Endothelial cell of umbilical vein (primary cell): ENCODE measurements around the gene AGFG2. TPM values are rescaled to one million over a fixed set of nuclear protein-coding genes. Genes with fewer than 3 reads are reported as not detected.
"Not testable (repeated sequence)": the region's sequence is repeated elsewhere in the genome, so short reads cannot be mapped to it uniquely, and the experiment has no call there.

Experiments
- BruUV-seq: library from RNA; stranded (reverse); fragments of 400-500 nt; replicated peaks from 2 replicates; lab custom pipeline; 2021; lab: Mats Ljungman, UMichigan
- CTCF ChIA-PET: fragments of 300-600, 350-600 bp; sonication (Branson Sonifier 250); formaldehyde crosslinking; loops from one replicate; lab custom pipeline; 2021; ENCODE audit warnings: antibody characterized with exemption, inconsistent platforms; lab: Charles Lee
- POLR2A ChIA-PET: fragments of 300-600, 350-600 bp; sonication (Branson Sonifier 250); formaldehyde crosslinking; loops from one replicate; lab custom pipeline; 2021; ENCODE audit warnings: antibody characterized with exemption, inconsistent platforms; lab: Charles Lee
- DNase-seq: peaks from one replicate; pipeline ENCODE4 v3.0.0-alpha.2; 2011; ENCODE audit warnings: low read depth, low spot score
- FAIRE-seq: peaks from 2 replicates; lab custom pipeline; 2011; peaks lifted over from hg19 to GRCh38; lab: Jason Lieb, UNC
- H2AFZ ChIP-seq: 2 replicates; pipeline ENCODE4 v1.6.0; 2012; ENCODE audit warnings: low read depth, low read length, control low read depth, inconsistent platforms
- H3K27ac ChIP-seq: 2 replicates; pipeline ENCODE4 v1.5.1; 2011; ENCODE audit warnings: low read depth, mild to moderate bottlenecking, control low read depth, low read length, moderate library complexity; ENCODE audit not compliant: insufficient read depth
- H3K27me3 ChIP-seq, 2 experiments: 2 replicates each; pipeline versions ENCODE4 v1.6.0 to v1.6.1; 2011; ENCODE audit warnings: low read length in 2 of 2, mixed read lengths in 1 of 2; ENCODE audit not compliant: control insufficient read depth in 2 of 2, insufficient read depth in 2 of 2
- H3K36me3 ChIP-seq, 2 experiments: 2 replicates in 1 of 2; 3 replicates in 1 of 2; pipeline ENCODE4 v1.5.1; 2011; ENCODE audit warnings: low read length in 2 of 2, mild to moderate bottlenecking in 1 of 2, moderate library complexity in 1 of 2; ENCODE audit not compliant: control insufficient read depth in 2 of 2, insufficient read depth in 2 of 2; ENCODE audit errors: extremely low read depth in 1 of 2
- H3K4me1 ChIP-seq: 3 replicates; pipeline ENCODE4 v1.5.1; 2011; ENCODE audit warnings: mild to moderate bottlenecking, low read length; ENCODE audit not compliant: control insufficient read depth, insufficient read depth; ENCODE audit errors: extremely low read depth
- H3K4me2 ChIP-seq: 2 replicates; pipeline ENCODE4 v1.6.1; 2011; ENCODE audit warnings: low read length, control low read depth, mixed read lengths; ENCODE audit not compliant: insufficient read depth
- H3K4me3 ChIP-seq, 3 experiments: fragments of 200-600 bp in 1 of 3; sonication (generic), shearing (Covaris generic) in 1 of 3; replicated peaks in 1 of 3; 2 replicates each; pipeline ENCODE4 v1.5.1; 2011 to 2016; ENCODE audit warnings: control low read depth in 3 of 3, low read length in 3 of 3, mild to moderate bottlenecking in 2 of 3, inconsistent platforms in 1 of 3, low read depth in 1 of 3, moderate library complexity in 1 of 3; ENCODE audit not compliant: insufficient read depth in 1 of 3
- H3K79me2 ChIP-seq: 2 replicates; pipeline ENCODE4 v1.6.0; 2012; ENCODE audit warnings: low read length, inconsistent platforms; ENCODE audit not compliant: control insufficient read depth, insufficient read depth
- H3K9ac ChIP-seq: replicated peaks from 2 replicates; pipeline ENCODE3; 2011; ENCODE audit warnings: low read length, control low read depth; ENCODE audit not compliant: insufficient read depth; ENCODE audit errors: extremely low read depth
- H3K9me1 ChIP-seq: replicated peaks from 3 replicates; pipeline ENCODE4 v1.6.0; 2011; ENCODE audit warnings: mild to moderate bottlenecking, low read length; ENCODE audit not compliant: control insufficient read depth, insufficient read depth; ENCODE audit errors: extremely low read depth
- H3K9me3 ChIP-seq: replicated peaks from 2 replicates; pipeline ENCODE4 v1.5.1; 2012; ENCODE audit warnings: low read length, inconsistent platforms; ENCODE audit not compliant: control insufficient read depth, insufficient read depth
- H4K20me1 ChIP-seq: replicated peaks from 2 replicates; pipeline ENCODE3; 2011; ENCODE audit warnings: mild to moderate bottlenecking, low read length; ENCODE audit not compliant: control insufficient read depth, insufficient read depth; ENCODE audit errors: extremely low read depth
- dilution Hi-C: fragments of 300-500 bp; cut with MboI; formaldehyde crosslinking; loops from one replicate; pipeline ENCODE4 v1.15.0; 2019; ENCODE audit warnings: low sequenced_read_pairs; ENCODE audit not compliant: extremely low pct_ligation_motif_present
- intact Hi-C: fragments of 100-400 bp; cut with micrococcal nuclease; formaldehyde crosslinking; loops from one replicate; pipeline ENCODE4 v1.10.0; 2022
- polyA plus RNA-seq, 4 experiments: library from polyadenylated mRNA; depleted of rRNA in 3 of 4; stranded (reverse) in 3 of 4; unstranded in 1 of 4; fragments of >200 nt; gene quantifications; 2 replicates each; pipeline versions ENCODE4 v1.2.1 to v1.2.3, GENCODE V29; 2011 to 2012; ENCODE audit warnings: missing spikeins in 1 of 4
- total RNA-seq: library from RNA; stranded (reverse); gene quantifications from 2 replicates; pipeline ENCODE4 v1.2.3, GENCODE V29; 2021

AGFG2 gene
- total and polyA plus RNA-seq, 2 donors (not counting 3 experiments of a cell fraction or from before 2014, with no cell fraction given): 33.6 to 44.6 TPM

GRCh38 chr7:100523192-100523591, 15.8 kb upstream of the AGFG2 start:
- FAIRE-seq, dilution Hi-C loops, H3K4me2 ChIP-seq, H3K9ac ChIP-seq, H3K4me1 ChIP-seq, H3K79me2 ChIP-seq, CTCF ChIA-PET, H3K9me1 ChIP-seq, H3K4me3 ChIP-seq, intact Hi-C loops, H3K27ac ChIP-seq, BruUV-seq, H2AFZ ChIP-seq, DNase-seq, H3K36me3 ChIP-seq, H3K27me3 ChIP-seq, POLR2A ChIA-PET, H4K20me1 ChIP-seq, H3K9me3 ChIP-seq: not testable (repeated sequence)

GRCh38 chr7:100528108-100528866, 10.7 kb upstream of the AGFG2 start:
- intact Hi-C loops, FAIRE-seq: not testable (repeated sequence)

More at GRCh38 chr7:100528108-100528866, 10.7 kb upstream of the AGFG2 start:
- POLR2A ChIA-PET, H3K9me3 ChIP-seq, BruUV-seq, H3K9ac ChIP-seq, dilution Hi-C loops, H2AFZ ChIP-seq, H3K27ac ChIP-seq, H3K4me2 ChIP-seq, H3K4me1 ChIP-seq, H3K4me3 ChIP-seq, H4K20me1 ChIP-seq, H3K9me1 ChIP-seq, DNase-seq, H3K36me3 ChIP-seq, H3K27me3 ChIP-seq, H3K79me2 ChIP-seq: not testable (repeated sequence)
- CTCF ChIA-PET: interaction anchor here (1.3 to 1.7 kb wide), 2 partner anchors 31 to 36 kb away, joined by 3 to 6 read pairs; no protein-coding TSS in a partner anchor
